Activated T-helper 1 cell treated with anti-CD3 and anti-CD28 coated beads, Interleukin-12 subunit alpha, Interleukin-12 subunit beta, Interleukin-2, Interleukin-4 antibody, amounts not matched to agents 30 ng/mL and 10 ng/mL and 1 ng/mL, durations not matched to agents 14 hours and 24 hours and 36 hours (primary cell): Measurements from ENCODE around the gene BTBD9. TPM values are rescaled to one million over a fixed set of nuclear protein-coding genes. Genes with fewer than 3 reads are reported as not detected.
A peak's percentile ranks its signal among the peaks of the same experiment; 100 is the strongest.

ENCODE experiments used
- DNase-seq: peaks from one replicate; pipeline ENCODE4 v3.0.0; 2021; ENCODE audit warnings: low spot score
- H3K27ac Mint-ChIP-seq: one replicate; pipeline ENCODE4 v1.8.0; 2021; ENCODE audit warnings: mild to moderate bottlenecking, mixed read lengths
- H3K27me3 Mint-ChIP-seq: one replicate; pipeline ENCODE4 v1.8.0; 2022; ENCODE audit warnings: mild to moderate bottlenecking, moderate library complexity, mixed read lengths; ENCODE audit not compliant: insufficient read depth
- H3K36me3 Mint-ChIP-seq: one replicate; pipeline ENCODE4 v1.8.0; 2021; ENCODE audit warnings: low read depth, mixed read lengths
- H3K4me1 Mint-ChIP-seq: one replicate; pipeline ENCODE4 v1.8.0; 2021; ENCODE audit warnings: low read depth, mixed read lengths
- H3K4me3 Mint-ChIP-seq: one replicate; pipeline ENCODE4 v1.8.0; 2021; ENCODE audit warnings: mild to moderate bottlenecking, moderate library complexity, mixed read lengths
- H3K9me3 Mint-ChIP-seq: one replicate; pipeline ENCODE4 v1.8.0; 2021; ENCODE audit warnings: mixed read lengths
- intact Hi-C: fragments of 100-400 bp; cut with micrococcal nuclease; formaldehyde crosslinking; loops from one replicate; pipeline ENCODE4 v1.15.1; 2024
- total RNA-seq: library from RNA; stranded (reverse); gene quantifications from 2 replicates; pipeline ENCODE4 v1.2.3, GENCODE V29; 2022

BTBD9 gene
- total RNA-seq, 1 donor from 2014 or later = 14.5 TPM

GRCh38 chr6:38673397-38674165 lies 33.9 kb upstream of the BTBD9 start:
- Mint-ChIP-seq H3K27ac (no peak overlapping the region), H3K4me1 (peaks cover 40% of the 10 kb centered on the region), H3K27me3 (no peaks in the 10 kb centered on the region), H3K9me3 (peaks cover 13% of the 10 kb centered on the region), H3K36me3 (peaks cover 34% of the 10 kb centered on the region), H3K4me3 (no peak overlapping the region)
- no peak for DNase-seq
- intact Hi-C loops = loop anchor here (2.0 to 10.0 kb wide), 4 partner anchors 29 to 1346 kb away; partner anchors contain the start of gene GLO1

DNA sequence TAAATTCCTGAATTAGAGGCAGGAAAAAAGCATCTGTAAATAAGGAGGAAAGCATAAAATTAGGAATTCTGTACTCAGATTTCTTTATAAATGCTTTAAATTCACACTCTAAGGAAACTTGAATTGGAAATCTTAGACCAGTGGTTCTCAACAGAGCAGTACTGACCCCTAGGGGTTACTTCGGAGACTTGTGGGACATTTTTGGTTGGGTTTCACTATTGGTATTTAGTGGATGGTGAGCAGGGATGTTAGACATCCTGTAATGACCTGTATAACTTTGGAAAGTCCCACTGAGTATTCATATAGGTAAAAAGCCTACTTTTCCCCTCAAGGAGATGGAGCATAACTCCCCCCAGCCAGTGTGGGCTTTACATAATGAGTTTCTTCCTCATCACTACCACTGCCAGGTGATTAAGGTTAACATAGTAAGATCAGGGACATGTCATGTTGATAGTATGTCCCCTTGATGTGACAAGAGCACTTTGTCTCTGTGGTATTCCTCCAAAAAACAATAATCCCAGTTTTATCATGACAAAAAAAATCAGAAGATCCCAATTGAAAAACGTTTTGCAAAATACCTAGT lies 32.2 kb upstream of the BTBD9 start:
- no peak overlapping the region for H3K4me3 Mint-ChIP-seq
- peaks cover 39% of the 10 kb centered on the region for H3K4me1 Mint-ChIP-seq
- peak overlapping the region; percentile 55 for H3K27ac Mint-ChIP-seq
- intact Hi-C loops = loop anchor here (1.0 to 10.0 kb wide), 7 partner anchors 31 to 1345 kb away; partner anchors contain the start of genes BTBD9 and GLO1
- peak; percentile 16 for DNase-seq
- H3K36me3 Mint-ChIP-seq = peaks cover 26% of the 10 kb centered on the region
- H3K9me3 Mint-ChIP-seq = peaks cover 13% of the 10 kb centered on the region
- H3K27me3 Mint-ChIP-seq = no peaks in the 10 kb centered on the region

DNA sequence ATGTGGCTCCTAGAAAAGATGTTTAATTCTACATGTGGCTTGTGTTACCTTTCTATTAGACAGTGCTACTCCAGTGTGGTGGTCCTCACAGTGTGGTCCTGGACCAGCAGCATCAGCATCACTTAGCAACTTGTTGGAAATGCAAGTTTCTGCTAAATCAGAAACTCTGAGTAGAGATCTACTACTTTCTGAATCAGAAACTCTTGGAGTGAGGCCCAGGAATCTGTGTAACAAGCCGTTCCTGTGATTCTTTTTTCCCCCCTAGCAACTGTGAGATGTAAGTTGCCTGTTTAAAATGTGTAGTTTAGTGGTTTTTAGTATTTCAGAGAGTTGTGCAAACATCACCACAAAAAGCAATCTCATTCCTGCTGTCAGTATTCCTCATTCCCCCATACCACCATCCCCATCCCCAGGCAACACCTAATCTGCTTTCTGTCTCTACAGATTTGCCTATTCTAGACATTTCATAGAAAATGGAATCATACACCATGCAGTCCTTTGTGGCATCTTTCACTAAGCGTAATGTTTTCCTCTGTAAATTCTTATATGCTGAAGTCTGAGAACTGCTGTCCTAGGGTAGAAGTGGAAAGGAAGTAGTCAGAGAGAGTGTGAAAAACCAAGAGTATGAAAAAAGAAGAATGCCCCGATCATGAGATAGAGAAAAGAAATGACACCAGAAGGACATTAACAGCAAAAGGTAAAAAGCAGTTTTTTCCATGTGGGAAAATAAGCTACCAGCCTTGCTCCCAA lies 18.9 kb upstream of the BTBD9 start:
- Mint-ChIP-seq H3K4me3 (no peak overlapping the region), H3K4me1 (no peaks in the 10 kb centered on the region), H3K27ac (no peak overlapping the region), H3K9me3 (no peaks in the 10 kb centered on the region), H3K27me3 (no peaks in the 10 kb centered on the region), H3K36me3 (peaks cover 3% of the 10 kb centered on the region)
- no peak for DNase-seq
- intact Hi-C loops = no loop called here

DNA sequence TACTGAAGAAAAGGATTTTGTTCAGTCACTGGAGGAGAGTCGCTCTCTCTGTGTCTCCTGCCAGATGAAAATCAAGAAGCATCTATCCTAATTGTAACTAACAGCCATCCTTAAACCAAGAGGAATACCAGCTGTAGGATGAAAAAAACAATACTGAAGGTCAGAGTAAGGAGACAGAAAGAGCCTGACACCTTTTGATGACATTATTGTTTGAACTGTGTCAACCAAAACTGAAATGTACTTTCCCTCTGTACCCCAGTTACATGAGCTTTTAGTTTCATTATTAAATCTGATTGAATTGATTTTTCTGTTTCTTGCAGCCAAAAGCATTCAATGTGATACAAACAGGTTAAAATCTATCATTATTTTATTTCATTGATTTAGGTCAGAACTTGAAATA lies 17.2 kb upstream of the BTBD9 start:
- intact Hi-C loops = no loop called here
- peaks cover 3% of the 10 kb centered on the region for H3K36me3 Mint-ChIP-seq
- no peak overlapping the region for H3K27ac Mint-ChIP-seq
- no peaks in the 10 kb centered on the region for H3K4me1 Mint-ChIP-seq
- no peaks in the 10 kb centered on the region for H3K9me3 Mint-ChIP-seq
- no peak for DNase-seq
- no peak overlapping the region for H3K4me3 Mint-ChIP-seq
- no peaks in the 10 kb centered on the region for H3K27me3 Mint-ChIP-seq

GRCh38 chr6:38654263-38654662 lies 14.5 kb upstream of the BTBD9 start:
- DNase-seq = no peak
- intact Hi-C loops = no loop called here
- H3K36me3 Mint-ChIP-seq = peaks cover 2% of the 10 kb centered on the region
- no peak overlapping the region for H3K27ac Mint-ChIP-seq
- no peaks in the 10 kb centered on the region for H3K27me3 Mint-ChIP-seq
- no peaks in the 10 kb centered on the region for H3K4me1 Mint-ChIP-seq
- no peak overlapping the region for H3K4me3 Mint-ChIP-seq
- H3K9me3 Mint-ChIP-seq = no peaks in the 10 kb centered on the region

GRCh38 chr6:38651121-38651784 lies 11.5 kb upstream of the BTBD9 start:
- Mint-ChIP-seq H3K27me3 (no peaks in the 10 kb centered on the region), H3K4me1 (no peaks in the 10 kb centered on the region), H3K36me3 (peaks cover 2% of the 10 kb centered on the region), H3K9me3 (no peaks in the 10 kb centered on the region), H3K27ac (no peak overlapping the region), H3K4me3 (no peak overlapping the region)
- DNase-seq = no peak
- intact Hi-C loops = no loop called here

DNA sequence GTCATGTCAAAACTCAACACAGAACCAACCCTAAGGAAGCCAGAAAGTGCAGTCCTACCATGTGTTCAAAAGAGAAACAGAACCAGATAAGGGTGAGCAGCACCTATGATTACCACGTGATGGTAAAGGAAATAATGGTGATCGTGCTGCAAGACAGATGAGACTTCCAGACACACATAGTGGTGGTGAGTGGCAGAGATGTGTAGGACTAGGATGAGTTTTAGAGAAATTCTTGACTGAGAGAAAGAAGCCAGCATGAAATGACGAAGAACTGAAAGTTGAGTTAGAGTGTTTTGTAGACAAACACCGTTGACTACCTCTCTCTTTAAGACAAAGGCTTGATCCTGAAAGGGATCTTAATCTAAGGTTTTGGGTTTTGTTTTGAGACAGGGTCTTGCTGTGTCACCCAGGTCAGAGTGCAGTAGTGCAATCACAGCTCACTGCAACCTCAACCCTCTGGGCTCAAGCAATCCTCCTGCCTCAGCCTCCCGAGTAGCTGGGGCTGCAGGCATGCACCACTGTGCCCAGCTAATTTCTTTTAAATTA lies 10.6 kb upstream of the BTBD9 start:
- Mint-ChIP-seq H3K36me3 (peaks cover 2% of the 10 kb centered on the region), H3K27me3 (no peaks in the 10 kb centered on the region), H3K9me3 (no peaks in the 10 kb centered on the region), H3K27ac (no peak overlapping the region), H3K4me3 (no peak overlapping the region), H3K4me1 (no peaks in the 10 kb centered on the region)
- no peak for DNase-seq
- intact Hi-C loops = no loop called here

- peaks cover 2% of the 10 kb centered on the region for H3K36me3 Mint-ChIP-seq
- H3K27ac Mint-ChIP-seq = no peak overlapping the region
- no peaks in the 10 kb centered on the region for H3K27me3 Mint-ChIP-seq
- DNase-seq = no peak
- intact Hi-C loops = loop anchor here (5.0 kb wide), 1 partner anchor 1993 kb away; no protein-coding TSS in a partner anchor
- no peaks in the 10 kb centered on the region for H3K9me3 Mint-ChIP-seq
- no peaks in the 10 kb centered on the region for H3K4me1 Mint-ChIP-seq
- H3K4me3 Mint-ChIP-seq = no peak overlapping the region
These were observed 10.0 kb upstream of the BTBD9 start for GRCh38 chr6:38649744-38650143.

DNA sequence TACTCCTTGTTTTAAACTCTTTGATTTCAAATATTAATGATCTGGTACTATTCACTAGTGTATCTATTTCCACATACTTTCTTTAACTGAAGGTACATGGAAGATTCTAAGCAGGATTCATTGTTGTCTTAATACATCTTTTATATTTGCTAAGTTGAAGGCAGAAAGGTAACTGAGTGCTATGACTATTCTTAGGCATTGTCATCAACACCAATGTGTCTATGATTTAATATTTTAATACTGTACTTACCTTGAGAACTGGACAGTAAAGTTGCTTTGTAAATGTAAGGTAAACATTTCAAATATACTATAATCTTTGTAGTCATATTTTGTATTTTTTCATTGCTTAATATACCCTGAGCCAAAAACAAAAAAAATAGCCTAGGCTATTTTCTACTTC lies 8.9 kb upstream of the BTBD9 start:
- no peaks in the 10 kb centered on the region for H3K27me3 Mint-ChIP-seq
- peaks cover 2% of the 10 kb centered on the region for H3K36me3 Mint-ChIP-seq
- H3K9me3 Mint-ChIP-seq = no peaks in the 10 kb centered on the region
- no peak overlapping the region for H3K27ac Mint-ChIP-seq
- no peak overlapping the region for H3K4me3 Mint-ChIP-seq
- no peak for DNase-seq
- no peaks in the 10 kb centered on the region for H3K4me1 Mint-ChIP-seq
- intact Hi-C loops = loop anchor here (5.0 kb wide), 1 partner anchor 1994 kb away; no protein-coding TSS in a partner anchor

GRCh38 chr6:38646166-38646878 lies 6.6 kb upstream of the BTBD9 start:
- DNase-seq = no peak
- Mint-ChIP-seq H3K27me3 (no peaks in the 10 kb centered on the region), H3K4me1 (peaks cover 7% of the 10 kb centered on the region), H3K36me3 (peaks cover 2% of the 10 kb centered on the region), H3K9me3 (no peaks in the 10 kb centered on the region), H3K4me3 (no peak overlapping the region), H3K27ac (no peak overlapping the region)
- intact Hi-C loops = loop anchor here (5.0 kb wide), 1 partner anchor 1996 kb away; no protein-coding TSS in a partner anchor

GRCh38 chr6:38644951-38645350 lies 5.2 kb upstream of the BTBD9 start:
- intact Hi-C loops = loop anchor here (5.0 kb wide), 1 partner anchor 1997 kb away; no protein-coding TSS in a partner anchor

More at GRCh38 chr6:38644951-38645350, 5.2 kb upstream of the BTBD9 start:
- Mint-ChIP-seq H3K4me3 (no peak overlapping the region), H3K27ac (no peak overlapping the region), H3K27me3 (no peaks in the 10 kb centered on the region), H3K4me1 (peaks cover 15% of the 10 kb centered on the region), H3K9me3 (no peaks in the 10 kb centered on the region), H3K36me3 (no peaks in the 10 kb centered on the region)
- DNase-seq = no peak
